ENCODE data around the gene OR2G6.
"Not testable (repeated sequence)": the region's sequence is repeated elsewhere in the genome, so short reads cannot be mapped to it uniquely, and the experiment has no call there.

DNA sequence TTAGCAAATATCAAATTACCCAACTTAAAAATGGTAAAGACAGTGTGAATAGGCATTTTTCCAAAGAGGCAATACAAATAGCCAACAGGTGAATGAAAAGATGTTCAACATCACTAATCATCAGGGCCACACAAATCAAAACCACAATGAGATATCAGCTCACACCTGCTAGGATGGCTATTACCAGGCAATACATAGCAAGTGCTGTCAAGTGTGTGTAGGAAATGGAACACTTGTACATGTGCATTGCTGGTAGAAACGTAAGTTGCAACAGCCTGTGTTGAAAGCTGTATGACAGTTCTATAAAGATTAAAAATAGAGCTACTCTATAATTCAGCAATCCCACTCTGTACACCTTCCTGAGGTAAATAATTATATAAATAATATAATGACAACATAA lies 64.2 kb downstream of the OR2G6 start:
- not testable (repeated sequence) for TF ChIP-seq EP300 (IDR thresholded peaks at IDR 0.05)
- TF ChIP-seq, protein P1, sequence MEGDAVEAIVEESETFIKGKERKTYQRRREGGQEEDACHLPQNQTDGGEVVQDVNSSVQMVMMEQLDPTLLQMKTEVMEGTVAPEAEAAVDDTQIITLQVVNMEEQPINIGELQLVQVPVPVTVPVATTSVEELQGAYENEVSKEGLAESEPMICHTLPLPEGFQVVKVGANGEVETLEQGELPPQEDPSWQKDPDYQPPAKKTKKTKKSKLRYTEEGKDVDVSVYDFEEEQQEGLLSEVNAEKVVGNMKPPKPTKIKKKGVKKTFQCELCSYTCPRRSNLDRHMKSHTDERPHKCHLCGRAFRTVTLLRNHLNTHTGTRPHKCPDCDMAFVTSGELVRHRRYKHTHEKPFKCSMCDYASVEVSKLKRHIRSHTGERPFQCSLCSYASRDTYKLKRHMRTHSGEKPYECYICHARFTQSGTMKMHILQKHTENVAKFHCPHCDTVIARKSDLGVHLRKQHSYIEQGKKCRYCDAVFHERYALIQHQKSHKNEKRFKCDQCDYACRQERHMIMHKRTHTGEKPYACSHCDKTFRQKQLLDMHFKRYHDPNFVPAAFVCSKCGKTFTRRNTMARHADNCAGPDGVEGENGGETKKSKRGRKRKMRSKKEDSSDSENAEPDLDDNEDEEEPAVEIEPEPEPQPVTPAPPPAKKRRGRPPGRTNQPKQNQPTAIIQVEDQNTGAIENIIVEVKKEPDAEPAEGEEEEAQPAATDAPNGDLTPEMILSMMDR (IDR thresholded peaks at IDR 0.05), result not testable (repeated sequence)
